Pericardium fibroblast (primary cell): ENCODE results near the gene C16orf54. TPM values are rescaled to one million over a fixed set of nuclear protein-coding genes. Genes with fewer than 3 reads are reported as not detected.

ENCODE experiments used
- total RNA-seq: library from RNA; depleted of rRNA; stranded (reverse); fragments of >200 nt; gene quantifications from 2 replicates; pipeline ENCODE4 v1.2.3, GENCODE V29; 2015

Gene C16orf54
- total RNA-seq, result not detected in 2 replicates

DNA sequence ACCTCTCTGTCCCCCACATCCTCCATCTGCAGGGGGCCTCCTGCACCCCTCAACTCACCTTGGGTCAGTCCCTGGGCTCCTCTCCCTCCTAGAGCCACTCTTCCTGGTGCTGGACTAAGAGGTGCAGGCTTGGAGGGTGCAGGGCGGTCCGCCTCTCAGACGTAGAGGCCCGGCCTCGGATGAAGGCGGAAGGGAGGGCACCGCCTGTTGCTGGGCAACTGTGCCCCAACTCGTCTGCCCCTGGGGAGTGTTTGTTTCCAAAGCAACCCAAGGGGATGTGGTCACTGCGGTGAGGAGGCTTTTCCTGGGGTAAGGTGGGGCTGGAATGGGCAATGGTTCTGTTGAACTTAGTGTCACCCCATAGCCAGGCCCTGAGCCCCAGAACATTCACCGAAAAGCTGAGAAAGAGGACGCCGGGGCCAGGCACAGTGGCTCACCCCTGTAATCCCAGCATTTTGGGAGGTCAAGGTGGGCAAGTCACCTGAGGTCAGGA, at the start of gene C16orf54:
Gene C16orf54, minus strand, starts transcription at position 138 of the 493 bp plus-strand sequence. CDS start 1,039 bp downstream, outside the sequence.

DNA sequence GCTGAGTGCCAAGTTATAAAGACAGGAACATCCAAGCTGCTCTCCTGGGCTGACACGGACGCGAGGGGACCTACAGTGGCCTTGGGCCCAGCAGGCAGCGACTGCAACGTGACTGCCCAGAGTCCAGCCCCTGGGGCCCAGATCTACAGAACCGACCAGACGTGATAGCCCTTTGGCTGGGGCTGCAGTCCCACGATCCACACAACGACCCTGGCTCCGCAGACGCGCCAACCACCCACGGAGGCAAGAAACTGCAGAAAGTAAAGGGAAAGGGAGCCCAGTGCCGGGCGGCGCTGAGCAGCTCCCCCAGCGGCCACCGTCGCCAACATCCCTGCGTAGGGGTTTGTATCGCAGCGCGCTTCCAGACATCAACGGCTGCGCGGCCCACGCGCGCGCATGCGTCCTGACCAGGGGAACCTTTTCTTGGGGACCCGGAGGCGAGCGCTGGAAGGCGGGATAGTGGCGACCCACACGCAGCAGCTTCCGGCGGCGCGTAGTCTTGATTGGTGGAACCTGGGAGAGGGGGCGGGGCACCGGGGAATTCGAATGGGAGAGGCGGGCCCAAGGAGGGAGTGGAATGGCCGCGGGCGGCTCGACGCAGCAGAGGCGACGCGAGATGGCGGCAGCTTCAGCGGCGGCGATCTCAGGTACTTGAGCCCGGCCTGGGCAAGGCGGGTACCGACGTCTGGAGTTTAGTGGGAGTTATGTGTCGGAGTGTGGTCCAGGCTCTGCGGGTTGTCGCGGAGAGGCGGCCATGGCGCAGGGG, 44.6 kb upstream of the C16orf54 start, which contains the start of gene KIF22:
Gene KIF22, plus strand, starts transcription at position 569 of the 766 bp plus-strand sequence. Its CDS starts 9 bp downstream, at position 578.

GRCh38 chr16:29777576-29778350, 32.0 kb upstream of the C16orf54 start, which contains the start of gene ZG16:
TSS of gene ZG16 (plus strand) at chr16:29778256. CDS start at chr16:29779267, 1,011 bp downstream.

Other genes with a start within 250 kb of the C16orf54 start
- gene NPIPB12, start 239.6 kb downstream of the C16orf54 start, total RNA-seq, result 3.3 and 7.9 TPM in 2 replicates
- not detected in 2 replicates for gene SPN, start 82.7 kb downstream of the C16orf54 start, total RNA-seq
- 76.7 and 105 TPM in 2 replicates for gene QPRT, start 66.8 kb downstream of the C16orf54 start, total RNA-seq
- not detected in 2 replicates for gene ZG16, start 32.3 kb upstream of the C16orf54 start, total RNA-seq
- gene KIF22, start 44.8 kb upstream of the C16orf54 start, total RNA-seq, result 13.1 and 22.6 TPM in 2 replicates
- gene MAZ, start 60.5 kb upstream of the C16orf54 start, total RNA-seq, result 173 and 200 TPM in 2 replicates
- gene PRRT2, start 66.2 kb upstream of the C16orf54 start, total RNA-seq, result 0.82 and 2.5 TPM in 2 replicates
- gene PAGR1, start 70.2 kb upstream of the C16orf54 start, total RNA-seq, result 19.0 and 28.3 TPM in 2 replicates
- 179 and 195 TPM in 2 replicates for gene MVP, start 74.5 kb upstream of the C16orf54 start, total RNA-seq
- 107 and 108 TPM in 2 replicates for gene CDIPT, start 117.2 kb upstream of the C16orf54 start, total RNA-seq
- 26.8 and 30.0 TPM in 2 replicates for gene SEZ6L2, start 153.6 kb upstream of the C16orf54 start, total RNA-seq
- 11.7 and 20.4 TPM in 2 replicates for gene ASPHD1, start 154.5 kb upstream of the C16orf54 start, total RNA-seq
- 6.2 and 10.0 TPM in 2 replicates for gene KCTD13, start 180.2 kb upstream of the C16orf54 start, total RNA-seq
- 92.3 and 112 TPM in 2 replicates for gene TMEM219, start 216.1 kb upstream of the C16orf54 start, total RNA-seq
- 31.2 and 44.5 TPM in 2 replicates for gene TAOK2, start 227.9 kb upstream of the C16orf54 start, total RNA-seq
- 7.6 and 8.3 TPM in 2 replicates for gene HIRIP3, start 249.6 kb upstream of the C16orf54 start, total RNA-seq